HUDEP-2 (cell line): Measurements from ENCODE around the gene SRP14.
"Not testable (repeated sequence)": the region's sequence is repeated elsewhere in the genome, so short reads cannot be mapped to it uniquely, and the experiment has no call there.

Experiments
- DNase-seq, 76 experiments: peaks; one replicate each; lab custom pipeline; 2025; ENCODE audit not compliant: unreplicated experiment in 76 of 76; lab: John Stamatoyannopoulos, UW

Gene SRP14

GRCh38 chr15:39996228-39996627, 42.8 kb downstream of the SRP14 start:
- not testable (repeated sequence) for DNase-seq

- DNase-seq = not testable (repeated sequence)
Measured at GRCh38 chr15:39992953-39993352, 46.0 kb downstream of the SRP14 start.

- no peak for DNase-seq
Measured at GRCh38 chr15:39990706-39991105, 48.3 kb downstream of the SRP14 start.

GRCh38 chr15:39987821-39988220, 51.2 kb downstream of the SRP14 start:
- DNase-seq = no peak
